Left lobe of liver (tissue), 2 donors: ENCODE measurements around the gene AAK1. TPM values are rescaled to one million over a fixed set of nuclear protein-coding genes. Genes with fewer than 3 reads are reported as not detected.

ENCODE experiments used
- ATAC-seq: fragments of 200-7000 bp; cut with Tn5 transposase; one replicate; pipeline ENCODE4 v1.9.1; 2020; ENCODE audit warnings: mild to moderate bottlenecking, moderate library complexity
- DNase-seq: peaks from one replicate; pipeline ENCODE4 v3.0.0-alpha.2; 2020; ENCODE audit warnings: low spot score
- total RNA-seq: library from RNA; stranded (reverse); gene quantifications from one replicate; pipeline ENCODE4 v1.2.1, GENCODE V29; 2021
- donor health status: DM: no; HTN: no; CAD: no; lungs with moderate emphysema.
- donor health status: DM: no; HTN: yes; CAD: no.

Gene AAK1
- total RNA-seq, 1 donor from 2014 or later, result 16.2 TPM

DNA sequence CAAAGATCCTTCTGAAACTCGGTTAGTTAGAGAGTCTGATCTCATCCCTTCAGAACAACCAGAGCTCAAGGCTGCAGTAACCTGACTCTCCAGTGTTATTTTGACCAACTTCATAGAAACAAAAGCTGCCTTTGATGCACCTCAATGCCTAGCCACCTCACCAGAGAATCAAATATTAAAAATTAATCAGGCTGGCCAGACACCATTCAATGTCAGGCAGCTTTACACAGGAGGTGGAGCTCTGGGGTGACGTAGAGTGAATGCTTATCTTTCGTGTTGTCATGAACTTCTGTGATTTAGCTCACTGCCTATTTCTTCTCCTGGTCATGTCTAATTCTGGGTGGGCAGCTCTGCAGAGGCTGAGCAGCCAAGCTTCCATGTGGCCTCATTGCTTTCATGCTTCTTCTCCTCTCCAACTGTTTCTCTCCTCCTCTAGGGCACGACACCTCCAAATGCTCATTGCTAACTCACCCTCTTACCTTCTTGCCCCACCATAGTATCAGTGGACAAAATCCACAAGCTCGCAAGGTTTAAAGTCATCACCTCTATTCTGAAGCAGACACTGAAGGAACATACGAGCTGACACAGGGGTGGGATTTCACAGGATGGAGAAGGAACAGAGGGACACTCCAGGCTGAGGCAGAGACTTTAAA lies 39.4 kb downstream of the AAK1 start:
- ATAC-seq (no peak), DNase-seq (no peak)

DNA sequence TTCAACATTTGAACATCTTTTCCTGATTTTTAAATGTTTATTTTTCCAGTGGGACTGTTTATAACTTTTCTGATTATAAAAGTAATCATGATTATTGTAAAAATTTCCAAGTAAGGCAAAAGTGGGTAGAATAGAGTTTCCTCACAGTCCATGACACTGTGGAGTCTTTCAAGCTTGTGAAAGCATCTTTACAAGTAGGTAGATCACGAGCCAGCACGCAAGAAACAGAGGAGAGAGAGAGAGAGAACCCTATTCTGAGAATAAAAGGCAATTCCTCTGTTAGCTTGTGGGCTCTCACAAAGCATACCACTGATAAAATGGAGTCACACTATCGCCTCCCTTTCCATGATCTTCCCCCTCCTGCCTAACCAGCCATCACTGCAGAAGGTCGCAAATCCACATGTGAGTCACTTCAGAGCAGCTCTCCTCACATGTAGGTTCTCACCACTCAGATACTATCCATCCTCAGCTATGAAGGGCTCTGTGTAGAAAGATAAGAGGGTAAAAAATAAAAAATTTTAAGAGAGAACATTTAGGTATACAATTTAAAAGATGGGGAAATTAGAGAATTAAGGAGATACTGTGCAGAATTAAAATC lies 40.3 kb downstream of the AAK1 start:
- ATAC-seq, result no peak
- no peak for DNase-seq

DNA sequence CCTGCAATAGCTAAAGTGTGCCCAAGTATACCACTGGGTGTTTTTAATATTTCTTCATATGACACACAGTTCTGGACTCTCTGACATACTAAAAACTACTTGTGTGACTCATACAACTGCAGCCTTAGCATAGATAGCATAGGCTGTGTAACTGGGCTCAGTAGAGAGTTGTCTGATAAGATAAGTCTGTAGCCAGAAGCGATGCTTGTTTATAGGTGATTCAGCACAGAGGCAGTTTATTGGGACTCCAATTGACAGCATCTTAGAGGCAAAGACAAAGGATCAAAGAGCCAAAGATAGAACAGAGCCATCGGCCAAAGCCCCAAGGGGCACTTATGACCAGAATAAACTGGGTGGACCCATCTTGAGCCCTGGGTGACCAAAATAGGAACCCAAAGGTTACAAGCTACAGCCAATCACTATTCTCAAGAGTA lies 42.3 kb downstream of the AAK1 start:
- DNase-seq (no peak), ATAC-seq (no peak)

DNA sequence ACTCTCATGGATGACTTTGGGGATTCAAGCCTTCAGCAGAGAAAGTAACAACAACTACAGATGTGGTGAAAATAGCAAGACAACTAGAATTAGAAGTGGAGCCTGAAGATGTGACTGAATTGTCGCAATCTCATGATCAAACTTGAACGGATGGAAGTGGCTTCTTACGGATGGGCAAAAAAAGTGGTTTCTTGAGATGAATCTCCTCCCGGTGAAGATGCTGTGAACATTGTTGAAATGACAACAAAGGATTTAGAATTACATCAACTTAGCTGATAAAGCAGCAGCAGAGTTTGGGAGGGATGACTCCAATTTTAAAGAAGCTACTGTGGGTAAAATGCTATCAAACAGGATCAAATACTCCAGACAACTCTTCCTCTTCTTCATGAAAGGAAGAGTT lies 43.1 kb downstream of the AAK1 start:
- ATAC-seq (no peak), DNase-seq (no peak)

DNA sequence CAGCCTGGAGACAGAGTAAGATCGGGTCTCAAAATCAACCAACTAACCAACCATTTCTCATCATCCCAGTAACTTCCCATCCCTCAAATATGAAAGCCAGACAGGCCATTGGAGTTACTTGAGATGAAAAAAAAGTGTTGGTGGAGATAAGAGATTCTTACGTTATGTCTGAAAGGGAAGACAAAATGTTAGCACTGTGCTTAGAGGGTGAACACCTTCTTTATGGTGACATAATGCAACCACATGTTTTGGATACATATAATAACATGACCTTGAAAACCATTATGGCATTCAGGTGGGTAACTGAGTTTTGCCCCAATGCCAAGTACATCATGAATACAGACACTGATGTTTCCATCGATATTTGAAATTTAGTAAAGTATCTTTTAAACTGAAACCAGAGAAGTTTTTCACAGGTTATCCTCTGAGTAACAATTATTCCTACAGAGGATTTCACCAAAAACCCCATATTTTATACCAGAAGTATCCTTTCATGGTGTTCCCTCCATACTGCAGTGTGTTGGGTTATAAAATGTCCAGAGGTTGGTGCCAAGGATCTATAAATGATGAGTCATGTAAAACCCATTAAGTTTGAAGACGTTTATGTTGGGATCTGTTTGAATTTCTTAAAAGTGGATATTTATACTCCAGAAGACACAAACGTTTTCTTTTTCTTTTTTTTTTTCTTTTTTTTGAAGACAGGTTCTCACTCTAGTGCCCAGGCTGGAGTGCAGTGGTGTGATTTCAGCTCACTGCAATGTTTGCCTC lies 45.5 kb downstream of the AAK1 start:
- ATAC-seq, result no peak
- no peak for DNase-seq

DNA sequence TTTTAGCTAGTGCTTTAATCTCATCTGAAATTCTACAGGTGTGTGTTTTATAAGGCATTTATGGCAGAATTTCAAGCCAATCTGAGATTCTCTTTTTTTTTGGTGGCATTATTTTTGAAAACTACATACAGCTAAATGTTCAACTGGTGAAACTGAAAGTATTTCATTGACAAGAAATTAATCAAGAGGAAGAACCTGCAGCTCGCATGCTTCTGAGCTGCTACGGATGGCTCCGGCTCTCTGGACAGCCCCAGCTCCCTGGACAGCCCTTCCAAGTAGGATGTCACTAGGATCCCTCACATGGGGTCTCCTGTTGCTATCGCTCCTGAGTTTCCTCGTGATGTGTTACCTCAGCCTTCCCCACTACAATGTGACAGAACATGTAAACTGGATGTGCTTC lies 46.4 kb downstream of the AAK1 start:
- no peak for DNase-seq
- ATAC-seq, result no peak

DNA sequence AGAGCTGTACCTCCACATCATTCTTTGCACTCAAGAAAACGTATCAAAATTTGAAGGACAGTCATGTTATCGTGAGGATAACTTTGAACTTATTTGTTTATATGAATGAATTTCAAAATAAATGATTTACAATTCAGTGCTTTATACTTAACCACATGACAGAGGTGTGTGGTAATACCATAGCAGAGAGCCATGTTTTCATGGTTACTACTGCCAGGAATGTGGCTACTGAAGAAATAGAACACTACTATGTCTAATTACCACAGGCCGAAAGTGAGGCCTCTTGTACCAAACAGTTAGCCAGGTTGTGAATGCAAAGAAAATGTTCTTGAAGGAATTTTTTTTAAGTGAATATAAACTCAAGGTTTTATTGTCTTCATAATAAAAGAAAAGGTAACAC lies 49.2 kb downstream of the AAK1 start:
- peak; percentile 70 for ATAC-seq

DNA sequence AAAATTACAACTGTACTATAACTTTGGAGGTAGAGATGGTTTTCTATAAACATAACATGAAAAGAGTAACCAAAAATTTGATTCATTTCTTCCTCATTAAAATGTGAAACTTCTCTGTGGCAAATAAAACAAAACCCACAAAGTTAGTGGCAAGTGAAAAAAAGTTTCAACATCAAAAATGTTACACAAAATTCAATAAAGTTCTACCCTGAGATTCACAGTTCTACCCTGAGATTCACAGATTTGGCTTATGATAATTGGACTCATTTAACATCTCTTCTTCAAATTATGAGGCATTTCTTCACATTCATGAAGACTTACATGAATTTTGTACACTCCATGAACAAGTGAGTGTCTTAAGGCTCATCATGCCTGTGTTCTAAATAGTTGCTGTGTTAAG lies 51.0 kb downstream of the AAK1 start:
- ATAC-seq (no peak), DNase-seq (no peak)

More for the DNA sequence above, 49.2 kb downstream of the AAK1 start:
- DNase-seq, result no peak

DNA sequence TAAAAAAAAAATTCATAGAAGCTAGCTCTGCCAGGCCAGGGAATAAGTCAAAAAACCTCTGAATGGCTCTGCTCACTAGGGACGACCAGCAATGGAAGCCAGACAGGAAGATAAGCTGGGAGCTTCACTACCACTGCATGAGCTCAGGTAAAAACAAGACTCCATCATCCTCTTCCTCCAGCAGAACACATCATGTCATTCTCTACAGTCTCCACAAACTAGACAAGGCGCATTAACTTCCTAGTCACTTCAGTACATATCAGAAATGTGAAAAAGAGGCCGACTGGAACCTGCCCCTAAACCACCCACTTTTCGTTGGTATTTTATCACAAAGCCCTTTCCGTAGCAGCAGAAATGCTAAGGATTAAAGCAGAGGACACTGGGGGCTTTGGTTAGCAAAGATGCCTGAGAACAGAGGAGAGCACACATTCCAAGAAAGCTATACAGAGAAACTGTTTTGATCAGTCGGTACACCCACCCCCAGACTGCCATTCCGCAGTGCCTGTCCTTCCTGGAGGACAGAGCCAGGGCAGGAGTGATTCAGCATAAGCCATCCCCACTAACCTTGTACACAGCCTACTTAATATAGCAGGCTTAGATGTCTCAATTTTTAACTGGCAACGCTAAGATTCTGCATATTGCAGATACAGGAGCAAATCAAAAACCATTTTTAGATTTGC lies 53.4 kb downstream of the AAK1 start:
- DNase-seq (no peak), ATAC-seq (no peak)

DNA sequence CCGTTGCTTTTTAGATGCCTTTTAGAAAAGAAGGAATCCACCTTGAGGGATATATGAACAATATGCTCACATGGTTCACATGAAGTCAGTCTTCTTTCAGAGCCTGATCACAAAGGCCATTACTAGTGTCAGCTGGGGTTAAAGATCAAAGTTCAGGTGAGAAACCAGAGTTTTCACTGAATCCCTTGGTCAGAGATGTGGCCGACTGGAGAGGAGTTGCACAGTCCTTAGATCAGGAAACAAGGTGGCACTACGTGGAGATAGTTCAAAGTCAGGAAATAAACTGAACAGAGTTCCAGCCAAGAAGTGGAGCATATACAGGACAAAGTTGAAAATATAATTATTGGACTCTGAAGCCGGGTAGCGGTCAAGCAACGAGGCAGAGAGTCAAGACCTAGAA lies 54.6 kb downstream of the AAK1 start:
- ATAC-seq (peak; percentile 86), DNase-seq (no peak)

DNA sequence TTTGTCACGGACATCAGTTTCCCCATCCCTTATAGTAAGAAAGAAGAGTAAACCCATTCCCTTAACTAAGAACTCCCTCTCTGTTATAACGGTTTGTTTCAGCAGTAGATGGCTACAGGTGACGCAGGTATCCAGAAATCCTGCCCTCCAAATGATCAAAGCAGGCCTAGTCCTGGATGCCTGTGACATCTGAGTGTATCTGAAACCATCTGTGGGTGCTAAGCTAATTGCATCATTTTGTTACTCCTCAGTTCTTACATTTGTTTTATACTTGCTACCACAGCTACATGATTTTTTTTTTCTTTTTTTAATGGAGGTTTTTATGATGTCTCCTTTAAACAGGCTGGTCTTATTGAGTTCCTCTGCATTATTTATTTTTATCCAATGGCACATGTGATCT lies 55.1 kb downstream of the AAK1 start:
- ATAC-seq (no peak), DNase-seq (no peak)

DNA sequence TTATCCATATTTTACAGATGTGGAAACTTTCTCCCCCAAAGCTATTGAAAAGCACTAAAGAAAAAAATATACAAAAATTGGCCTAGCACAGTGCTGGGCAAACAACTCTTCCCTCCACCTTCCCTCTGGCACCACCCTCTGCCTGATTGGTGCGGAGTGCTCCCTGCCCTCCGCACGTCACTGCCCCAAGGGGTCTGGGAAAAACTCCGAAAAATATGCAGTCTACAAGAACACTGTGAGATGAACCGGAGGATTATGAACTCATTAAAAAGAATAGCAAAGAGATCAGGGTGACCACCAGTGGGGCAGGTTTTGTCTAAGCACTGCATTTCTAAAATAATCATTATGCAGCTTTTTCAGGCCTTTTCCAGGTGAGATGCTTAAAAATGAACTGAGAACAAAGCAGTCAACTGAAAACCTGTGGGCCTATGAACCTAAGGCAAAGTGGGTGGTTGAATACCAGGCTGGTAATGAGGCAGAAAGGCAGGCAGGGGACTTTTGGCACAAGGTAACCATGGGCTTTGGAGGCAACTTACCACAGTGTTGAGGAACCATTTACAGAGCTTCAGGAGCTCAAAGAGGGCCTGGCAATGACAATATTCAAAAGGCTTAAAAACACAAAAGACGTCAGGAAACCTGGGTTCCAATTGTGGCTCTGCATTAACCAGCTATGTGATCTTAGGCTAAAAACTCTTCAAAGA lies 57.5 kb downstream of the AAK1 start:
- ATAC-seq (no peak), DNase-seq (no peak)

DNA sequence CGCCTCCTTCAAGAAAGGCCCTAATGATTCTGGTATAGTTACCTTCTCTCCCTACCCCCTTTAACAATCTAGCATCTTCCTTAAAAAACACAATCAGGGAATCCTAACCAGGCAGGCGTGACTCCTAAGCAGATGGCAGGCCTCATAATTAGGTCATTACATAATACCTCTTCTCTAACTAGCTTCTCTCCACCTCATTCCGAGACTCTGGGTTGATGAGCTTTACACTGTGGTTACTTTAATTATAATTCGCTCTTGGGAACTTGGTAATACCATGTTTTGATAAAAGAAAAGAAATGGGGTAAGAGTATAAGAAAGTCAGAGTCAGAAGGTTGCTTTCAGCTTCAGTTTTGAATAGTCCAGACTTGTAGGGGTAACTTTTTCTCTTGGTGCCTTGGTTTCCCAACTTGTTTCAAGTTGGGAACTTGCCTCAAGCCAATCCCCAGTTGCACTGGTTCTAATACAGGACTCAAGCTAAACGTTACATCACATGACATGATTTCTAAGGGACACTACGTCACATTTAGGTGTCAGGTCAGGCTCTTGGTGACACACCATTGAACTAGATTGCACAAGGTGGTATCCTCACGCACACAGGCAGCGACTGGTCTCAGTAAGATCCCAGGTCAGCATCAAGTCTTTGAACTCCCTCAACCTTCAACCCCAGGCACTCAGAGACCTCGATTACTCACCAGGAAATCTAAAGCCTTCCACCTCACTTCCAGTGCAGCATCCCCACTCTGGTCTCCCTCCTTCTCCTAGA lies 59.2 kb downstream of the AAK1 start:
- ATAC-seq, result no peak

DNA sequence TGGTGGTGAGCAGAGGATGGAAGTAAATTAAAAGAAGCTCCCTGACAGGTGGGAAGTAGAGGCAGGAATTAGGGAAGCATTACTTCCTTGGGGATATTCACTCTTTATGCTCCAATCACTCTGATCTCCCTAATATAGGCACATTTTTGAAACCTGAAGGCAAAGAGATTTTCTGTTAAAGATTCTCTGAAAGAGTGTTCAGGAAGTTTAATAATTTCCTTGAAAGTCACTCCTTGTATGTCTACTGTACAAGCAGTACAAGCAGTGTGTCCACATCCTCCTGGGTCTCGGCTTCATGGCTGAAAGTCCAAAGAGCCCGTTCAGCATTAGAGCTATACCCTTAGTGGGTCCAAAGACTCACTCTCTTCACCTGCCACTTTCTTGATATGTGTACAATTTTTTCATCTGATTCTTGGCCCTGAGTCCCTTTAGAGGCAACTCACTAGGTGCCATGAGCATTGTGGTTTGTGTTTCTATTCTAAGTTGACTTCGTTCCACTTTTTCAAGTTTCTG lies 60.2 kb downstream of the AAK1 start:
- DNase-seq, result no peak
- no peak for ATAC-seq

More for the DNA sequence above, 59.2 kb downstream of the AAK1 start:
- no peak for DNase-seq

DNA sequence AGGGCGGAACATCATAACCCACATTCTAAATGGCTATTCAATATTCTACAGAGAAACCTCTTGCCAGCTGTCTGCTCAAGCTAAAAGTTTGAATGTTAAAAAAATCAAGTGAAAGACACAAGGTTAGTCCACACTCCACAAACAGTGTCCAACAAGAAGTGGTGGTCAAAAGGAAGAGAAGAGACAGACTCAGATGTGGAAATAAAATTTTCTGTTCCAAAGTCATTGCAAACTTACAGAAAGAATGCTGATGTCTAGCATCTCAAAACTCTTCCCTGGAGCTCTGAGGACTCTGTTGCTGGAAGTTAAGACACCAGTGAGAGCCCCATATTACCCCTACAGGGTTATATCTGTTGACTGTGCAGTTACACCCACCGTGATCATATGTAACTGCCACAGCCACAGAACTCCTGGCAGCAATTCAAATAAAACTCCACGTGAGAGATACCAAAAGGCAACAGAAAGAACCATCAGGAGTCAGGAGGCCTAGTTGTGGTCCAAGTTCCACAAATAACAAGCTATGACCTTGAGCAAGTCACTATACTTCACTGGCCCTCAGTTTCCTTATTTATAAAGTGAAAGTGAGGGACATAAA lies 60.9 kb downstream of the AAK1 start:
- no peak for DNase-seq
- ATAC-seq, result peak; percentile 32

DNA sequence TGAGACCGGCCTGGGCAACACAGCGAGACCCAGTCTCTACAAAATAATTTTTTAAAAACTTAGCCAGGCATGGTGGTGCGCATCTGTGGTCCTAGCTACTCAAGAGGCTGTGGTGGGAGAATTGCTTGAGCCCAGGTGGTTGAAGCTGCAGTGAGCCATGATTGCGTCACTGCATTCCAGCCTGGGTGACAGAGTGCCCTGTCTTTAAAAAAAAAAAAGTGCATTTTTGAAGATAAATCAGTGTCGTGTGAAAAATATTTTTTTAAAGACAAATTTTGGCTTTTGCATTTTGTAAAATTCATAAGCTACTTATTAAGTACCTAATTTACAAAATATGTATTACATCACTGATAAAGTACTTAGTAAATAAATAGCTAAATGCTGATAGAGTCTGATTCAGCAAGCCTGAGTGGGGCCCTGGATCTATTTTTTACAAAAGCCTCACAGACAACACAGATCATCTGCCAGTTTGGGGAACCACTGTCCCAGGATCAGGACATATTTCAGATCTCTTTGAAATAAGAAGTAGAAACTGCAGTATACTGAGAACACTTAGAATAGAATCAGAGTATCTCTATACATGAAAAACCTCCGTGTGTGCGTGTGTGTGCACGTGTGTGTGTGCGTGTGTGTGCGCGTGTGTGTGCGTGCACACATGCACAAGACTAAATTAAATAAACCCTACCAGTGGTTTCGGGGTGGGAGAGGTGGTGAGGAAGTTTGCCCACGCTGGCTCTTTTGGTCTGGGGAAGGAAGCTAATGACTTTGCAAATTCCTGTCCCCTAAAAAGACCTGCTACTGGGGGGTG lies 61.6 kb downstream of the AAK1 start:
- ATAC-seq, result peak; percentile 52
- DNase-seq, result no peak

DNA sequence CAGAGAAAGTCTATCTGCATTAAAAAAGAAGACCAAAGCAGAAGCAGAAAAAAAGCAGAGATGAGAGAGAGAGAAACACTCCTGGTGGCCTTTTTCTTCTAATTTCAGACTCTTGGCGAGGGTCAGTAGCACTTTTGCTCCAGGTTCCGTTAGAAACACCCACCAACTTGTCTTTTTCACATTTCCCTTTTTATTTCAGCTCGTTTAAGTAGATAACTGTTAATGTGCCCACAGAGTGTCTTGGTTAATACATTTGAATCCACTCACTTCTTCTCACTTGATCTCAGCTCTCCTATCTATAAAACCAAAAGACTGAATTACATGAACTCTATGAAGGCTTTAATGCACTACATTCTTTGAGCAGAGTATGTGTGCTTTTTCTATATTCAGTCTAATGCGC lies 63.1 kb downstream of the AAK1 start:
- no peak for DNase-seq
- ATAC-seq, result no peak

DNA sequence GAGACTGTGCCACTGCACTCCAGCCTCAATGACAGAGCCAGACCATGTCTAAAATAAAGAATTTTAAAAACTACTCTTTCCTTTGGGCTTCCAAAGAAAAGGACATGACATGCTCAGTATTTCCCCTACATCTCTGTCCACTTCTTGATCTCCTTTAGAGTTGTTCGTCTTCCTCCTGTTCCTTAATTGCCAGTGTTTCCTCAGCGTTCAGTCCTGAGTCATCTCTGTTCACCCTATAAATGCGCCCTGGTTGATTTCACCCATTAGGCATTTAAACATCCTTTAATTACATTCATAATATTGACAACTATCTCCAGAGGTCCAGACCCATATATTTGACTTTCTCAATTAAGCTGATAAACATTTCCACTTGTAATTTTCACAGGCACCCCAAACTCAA lies 64.0 kb downstream of the AAK1 start:
- DNase-seq (no peak), ATAC-seq (no peak)

DNA sequence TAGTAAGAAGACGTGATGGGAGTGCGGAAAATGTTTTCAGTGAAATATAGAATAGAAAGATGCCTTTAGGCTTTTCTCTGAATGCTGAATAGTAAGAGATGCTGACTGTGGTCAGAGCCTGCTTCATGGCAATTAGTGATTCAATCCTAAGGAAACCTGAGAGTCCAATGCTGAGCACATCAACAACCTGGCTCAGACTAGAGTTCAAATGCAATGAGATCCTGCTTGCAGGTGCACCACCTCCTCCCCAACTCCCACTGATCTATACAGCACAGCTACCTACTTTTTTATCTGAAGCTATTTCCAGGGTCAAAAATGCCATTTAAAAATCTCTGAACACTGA lies 65.4 kb downstream of the AAK1 start:
- no peak for DNase-seq

More for the DNA sequence above, 65.4 kb downstream of the AAK1 start:
- ATAC-seq, result no peak
